Kidney (tissue), 14 donors: Measurements from ENCODE around the gene VTCN1. TPM values are rescaled to one million over a fixed set of nuclear protein-coding genes. Genes with fewer than 3 reads are reported as not detected.

Experiments
- DNase-seq, 5 donors: peaks; one replicate each; pipeline ENCODE4 v3.0.0-alpha.2; 2013 to 2020
- FAIRE-seq: peaks from 2 replicates; lab custom pipeline; 2012; peaks lifted over from hg19 to GRCh38; lab: Jason Lieb, UNC
- H3K27ac ChIP-seq, 2 donors: one replicate each; pipeline ENCODE4 v1.7.0; 2013; ENCODE audit warnings: low read depth in 2 of 2, low read length in 2 of 2, inconsistent platforms in 1 of 2
- H3K27me3 ChIP-seq: one replicate; pipeline ENCODE4 v1.7.1; 2013; ENCODE audit warnings: low read length, inconsistent platforms; ENCODE audit not compliant: control insufficient read depth, insufficient read depth
- H3K36me3 ChIP-seq, 3 donors: one replicate each; pipeline versions ENCODE4 v1.7.0 to v1.7.1; 2013; ENCODE audit warnings: low read length in 3 of 3, control low read depth in 1 of 3, inconsistent platforms in 1 of 3; ENCODE audit not compliant: insufficient read depth in 3 of 3, control insufficient read depth in 2 of 3
- H3K4me1 ChIP-seq, 3 donors: one replicate each; pipeline versions ENCODE4 v1.7.0 to v1.7.1; 2013; ENCODE audit warnings: low read length in 3 of 3, inconsistent platforms in 1 of 3, low read depth in 1 of 3; ENCODE audit not compliant: control insufficient read depth in 2 of 3, insufficient read depth in 2 of 3
- H3K4me3 ChIP-seq, 3 donors: one replicate each; pipeline versions ENCODE4 v1.7.0 to v1.8.1; 2013; ENCODE audit warnings: low read length in 3 of 3, control low read depth in 1 of 3, inconsistent platforms in 1 of 3
- H3K9ac ChIP-seq, 3 donors: one replicate each; pipeline versions ENCODE4 v1.7.0 to v1.7.1; 2013; ENCODE audit warnings: low read length in 3 of 3, control low read depth in 1 of 3, inconsistent platforms in 1 of 3
- H3K9me3 ChIP-seq, 3 donors: one replicate each; pipeline versions ENCODE4 v1.7.0 to v1.7.1; 2013; ENCODE audit warnings: low read length in 3 of 3, control low read depth in 1 of 3, inconsistent platforms in 1 of 3; ENCODE audit not compliant: control insufficient read depth in 2 of 3, insufficient read depth in 1 of 3
- intact Hi-C: fragments of 100-400 bp; cut with DNase I; formaldehyde crosslinking; loops from one replicate; pipeline ENCODE4 v1.11.1; 2022
- polyA plus RNA-seq: library from polyadenylated mRNA; stranded (reverse); fragments of 350-450 nt; fragmentation: Illumina TruSeq; extraction: RNeasy Lipid Tissue Mini Kit (QIAGEN cat#74804); gene quantifications from one replicate; pipeline ENCODE4 v1.2.3, GENCODE V29; 2014; ENCODE audit warnings: low read depth, low replicate concordance; ENCODE audit not compliant: insufficient read depth
- total RNA-seq: library from RNA; stranded (reverse); fragmentation: NEBNext Ultra II Directional; extraction: Animal tissue kit (Norgen Biotek cat#: 25700); gene quantifications from one replicate; pipeline ENCODE4 v1.2.1, GENCODE V29; 2021
- TF ChIP-seq, protein P1 (sequence below): IDR thresholded peaks from 3 replicates; pipeline ENCODE4 v1.5.1; 2012; ENCODE audit warnings: mild to moderate bottlenecking, moderate library complexity, borderline replicate concordance; ENCODE audit not compliant: insufficient read depth; ENCODE audit errors: extremely low read depth
- donor health status: control.
- donor health status: control.
- donor health status: control.
- donor health status: control.
- donor health status: control.
- donor health status: DM: yes; HTN: yes; CAD: no.
- donor health status: Normal renal cell carcinoma (clear cell type).

The VTCN1 gene
- total and polyA plus RNA-seq, 2 donors from 2014 or later: 26.5 to 32.6 TPM

DNA sequence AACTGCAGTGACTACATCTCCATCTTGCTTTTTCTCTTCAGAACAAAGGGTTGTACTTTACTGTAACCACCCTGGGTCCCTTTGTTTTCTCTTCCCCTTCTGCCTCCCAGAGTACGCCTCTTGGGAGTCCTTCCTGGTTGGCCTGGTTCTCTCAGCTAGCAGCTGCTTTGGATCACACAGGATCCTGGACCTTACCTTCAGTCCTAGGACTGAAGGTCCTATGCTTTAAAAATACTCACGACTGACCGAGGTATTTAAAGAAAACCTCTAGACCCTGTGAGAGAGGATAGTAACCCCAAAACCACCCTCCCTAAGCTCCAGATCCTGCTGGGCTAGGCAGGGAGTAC, 94.0 kb downstream of the VTCN1 start:
- intact Hi-C loops: no loop called here
- DNase-seq (no peak), FAIRE-seq (no peak)
- no peaks in the 10 kb centered on the region for H3K27me3 ChIP-seq
- no peak overlapping the region for H3K4me3 ChIP-seq
- H3K9ac ChIP-seq: no peak overlapping the region
- TF ChIP-seq, protein P1, sequence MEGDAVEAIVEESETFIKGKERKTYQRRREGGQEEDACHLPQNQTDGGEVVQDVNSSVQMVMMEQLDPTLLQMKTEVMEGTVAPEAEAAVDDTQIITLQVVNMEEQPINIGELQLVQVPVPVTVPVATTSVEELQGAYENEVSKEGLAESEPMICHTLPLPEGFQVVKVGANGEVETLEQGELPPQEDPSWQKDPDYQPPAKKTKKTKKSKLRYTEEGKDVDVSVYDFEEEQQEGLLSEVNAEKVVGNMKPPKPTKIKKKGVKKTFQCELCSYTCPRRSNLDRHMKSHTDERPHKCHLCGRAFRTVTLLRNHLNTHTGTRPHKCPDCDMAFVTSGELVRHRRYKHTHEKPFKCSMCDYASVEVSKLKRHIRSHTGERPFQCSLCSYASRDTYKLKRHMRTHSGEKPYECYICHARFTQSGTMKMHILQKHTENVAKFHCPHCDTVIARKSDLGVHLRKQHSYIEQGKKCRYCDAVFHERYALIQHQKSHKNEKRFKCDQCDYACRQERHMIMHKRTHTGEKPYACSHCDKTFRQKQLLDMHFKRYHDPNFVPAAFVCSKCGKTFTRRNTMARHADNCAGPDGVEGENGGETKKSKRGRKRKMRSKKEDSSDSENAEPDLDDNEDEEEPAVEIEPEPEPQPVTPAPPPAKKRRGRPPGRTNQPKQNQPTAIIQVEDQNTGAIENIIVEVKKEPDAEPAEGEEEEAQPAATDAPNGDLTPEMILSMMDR: no peak
- H3K4me1 ChIP-seq: peaks cover 2 to 8% (median 7%) of the 10 kb centered on the region in 3 donors
- H3K27ac ChIP-seq: no peak overlapping the region
- H3K9me3 ChIP-seq: no peaks in the 10 kb centered on the region
- peaks cover 0 to 4% (median 3%) of the 10 kb centered on the region in 3 donors for H3K36me3 ChIP-seq

DNA sequence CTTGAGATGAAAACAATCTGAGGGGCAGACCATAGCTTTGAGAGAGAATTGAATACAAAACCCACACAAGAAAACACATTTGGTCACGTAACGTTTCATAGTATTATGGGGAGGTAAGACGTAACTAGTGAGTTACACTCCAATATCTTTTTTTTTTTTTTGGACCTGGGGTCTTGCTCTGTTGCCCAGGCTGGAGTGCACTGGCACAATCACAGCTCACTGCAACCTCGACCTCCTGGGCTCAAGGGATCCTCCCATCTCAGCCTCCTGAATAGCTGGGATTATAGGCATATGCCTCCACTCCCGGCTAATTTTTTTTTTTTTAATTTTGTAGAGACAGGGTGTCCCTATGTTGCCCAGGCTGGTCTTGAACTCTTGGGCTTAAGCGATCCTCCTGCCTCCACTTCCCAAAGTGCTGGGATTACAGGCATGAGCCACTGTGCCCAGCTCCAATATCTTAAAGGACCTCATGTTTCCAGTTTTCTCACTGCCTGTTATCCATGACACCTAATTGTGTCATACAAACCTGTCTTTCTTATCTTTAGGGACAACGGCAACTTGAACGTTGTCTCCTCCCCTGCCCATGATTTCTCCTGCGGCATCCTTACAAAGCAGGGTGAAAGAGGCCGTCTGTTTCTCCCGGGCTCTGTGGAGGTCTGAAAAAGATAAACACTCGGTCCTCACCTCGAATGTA, 94.5 kb downstream of the VTCN1 start:
- H3K36me3 ChIP-seq: peaks cover 0 to 4% (median 3%) of the 10 kb centered on the region in 3 donors
- no peaks in the 10 kb centered on the region for H3K27me3 ChIP-seq
- H3K9ac ChIP-seq: no peak overlapping the region
- peaks cover 2 to 8% (median 7%) of the 10 kb centered on the region in 3 donors for H3K4me1 ChIP-seq
- no peak overlapping the region for H3K4me3 ChIP-seq
- DNase-seq (no peak), FAIRE-seq (no peak)
- intact Hi-C loops: no loop called here
- TF ChIP-seq, protein P1: no peak
- no peaks in the 10 kb centered on the region for H3K9me3 ChIP-seq
- no peak overlapping the region for H3K27ac ChIP-seq

DNA sequence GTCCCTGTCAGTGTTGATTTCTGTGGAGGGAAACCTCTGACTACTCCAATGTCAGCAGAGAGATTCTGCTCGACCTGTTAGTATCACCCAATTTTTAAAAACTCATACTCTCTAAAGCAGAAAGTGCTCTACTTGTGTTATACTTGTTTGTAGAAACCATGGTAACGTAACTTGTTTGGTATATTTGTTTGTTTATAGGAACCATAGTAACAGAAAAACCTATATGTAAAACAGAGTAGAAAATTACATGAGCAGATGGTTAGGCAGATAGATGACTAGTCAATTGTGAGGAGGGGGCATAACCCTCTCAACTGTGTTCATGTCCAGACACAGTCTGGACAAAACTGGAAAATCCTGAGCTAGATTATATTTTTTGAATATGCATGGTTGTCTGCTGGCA, 95.8 kb downstream of the VTCN1 start:
- H3K27ac ChIP-seq: no peak overlapping the region
- intact Hi-C loops: no loop called here
- TF ChIP-seq, protein P1: no peak
- H3K4me1 ChIP-seq: no peaks in the 10 kb centered on the region
- H3K4me3 ChIP-seq: no peak overlapping the region
- H3K36me3 ChIP-seq: peaks cover 0 to 6% (median 4%) of the 10 kb centered on the region in 3 donors
- DNase-seq (no peak), FAIRE-seq (no peak)
- no peak overlapping the region for H3K9ac ChIP-seq
- H3K9me3 ChIP-seq: no peaks in the 10 kb centered on the region
- H3K27me3 ChIP-seq: no peaks in the 10 kb centered on the region
